ENCODE results near the gene AARSD1.

DNA sequence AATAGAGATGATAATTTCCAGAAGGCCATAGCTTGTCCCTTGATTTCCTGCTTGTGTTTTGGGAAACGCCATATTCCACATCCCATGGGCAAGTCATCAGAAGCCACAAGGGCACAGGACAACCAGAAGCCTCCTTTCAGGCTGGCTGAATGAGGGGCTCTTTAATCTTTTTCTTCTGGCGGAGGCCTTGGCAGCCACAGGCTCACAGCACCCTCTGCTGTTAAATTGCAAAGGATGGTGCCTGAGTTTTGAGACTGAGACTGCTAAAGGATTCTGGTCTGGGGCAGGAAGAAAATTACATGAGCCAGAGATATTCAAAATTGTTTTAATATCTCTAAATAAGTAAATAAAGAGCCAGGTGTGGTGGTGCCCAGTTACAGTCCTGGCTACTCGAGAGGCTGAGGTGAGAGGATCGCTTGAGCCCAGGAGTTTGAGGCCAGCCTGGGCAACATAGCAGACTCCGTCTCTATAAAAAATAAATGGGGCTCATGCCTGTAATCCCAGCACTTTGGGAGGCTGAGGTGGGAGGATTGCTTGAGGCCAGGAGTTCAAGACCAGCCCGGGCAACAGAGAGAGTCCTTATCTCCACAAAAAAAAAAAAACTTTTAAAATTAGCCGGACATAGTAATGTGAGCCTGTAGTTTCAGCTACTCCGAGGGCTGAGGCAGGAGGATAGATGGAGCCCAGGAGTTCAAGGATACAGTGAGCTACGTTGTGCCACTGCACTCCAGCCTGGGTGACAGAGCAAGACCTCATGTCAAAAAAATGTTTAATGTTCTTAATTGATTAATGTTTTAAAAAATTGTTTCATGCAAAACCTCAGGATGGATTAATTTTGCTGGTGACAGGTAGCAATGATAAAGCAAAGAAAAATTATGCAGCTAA, 26.3 kb downstream of the AARSD1 start:
- TF ChIP-seq, protein P1, sequence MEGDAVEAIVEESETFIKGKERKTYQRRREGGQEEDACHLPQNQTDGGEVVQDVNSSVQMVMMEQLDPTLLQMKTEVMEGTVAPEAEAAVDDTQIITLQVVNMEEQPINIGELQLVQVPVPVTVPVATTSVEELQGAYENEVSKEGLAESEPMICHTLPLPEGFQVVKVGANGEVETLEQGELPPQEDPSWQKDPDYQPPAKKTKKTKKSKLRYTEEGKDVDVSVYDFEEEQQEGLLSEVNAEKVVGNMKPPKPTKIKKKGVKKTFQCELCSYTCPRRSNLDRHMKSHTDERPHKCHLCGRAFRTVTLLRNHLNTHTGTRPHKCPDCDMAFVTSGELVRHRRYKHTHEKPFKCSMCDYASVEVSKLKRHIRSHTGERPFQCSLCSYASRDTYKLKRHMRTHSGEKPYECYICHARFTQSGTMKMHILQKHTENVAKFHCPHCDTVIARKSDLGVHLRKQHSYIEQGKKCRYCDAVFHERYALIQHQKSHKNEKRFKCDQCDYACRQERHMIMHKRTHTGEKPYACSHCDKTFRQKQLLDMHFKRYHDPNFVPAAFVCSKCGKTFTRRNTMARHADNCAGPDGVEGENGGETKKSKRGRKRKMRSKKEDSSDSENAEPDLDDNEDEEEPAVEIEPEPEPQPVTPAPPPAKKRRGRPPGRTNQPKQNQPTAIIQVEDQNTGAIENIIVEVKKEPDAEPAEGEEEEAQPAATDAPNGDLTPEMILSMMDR (IDR thresholded peaks at IDR 0.05 in 8 of 11, conservative IDR thresholded peaks at IDR 0.05 in 3 of 11) = peak in 8 of 11 experiments; percentile 35 to 60 (median 53)
- TF ChIP-seq POLR2A (IDR thresholded peaks at IDR 0.05) (no peak), POLR2AphosphoS5 (IDR thresholded peaks at IDR 0.05) (no peak)
